ENCODE measurements around the gene SMYD5. TPM values are rescaled to one million over a fixed set of nuclear protein-coding genes. Genes with fewer than 3 reads are reported as not detected.

Gene SMYD5
- total RNA-seq, 1 experiment from 2014 or later, result 54.5 TPM

GRCh38 chr2:73268830-73269685 is 55.0 kb downstream of the SMYD5 start:
- no peak for DNase-seq (ENCODE audit: low spot score)
- no peaks in the 10 kb centered on the region for H3K27me3 ChIP-seq (replicated peaks; ENCODE audit: insufficient read depth, low read depth, low read length, poor library complexity)
- intact Hi-C loops (cut with micrococcal nuclease; ENCODE audit: unreplicated experiment), result no loop called here
- CTCF ChIA-PET, result no interaction called here
- no peaks in the 10 kb centered on the region for H3K9me3 ChIP-seq (ENCODE audit: low read depth, low read length, poor library complexity, severe bottlenecking)
- no peak overlapping the region for H3K27ac ChIP-seq (ENCODE audit: low read depth, low read length, poor library complexity, severe bottlenecking)
- no peaks in the 10 kb centered on the region for H3K4me1 ChIP-seq (ENCODE audit: insufficient read depth, low read length, poor library complexity, severe bottlenecking)
- no TSS peak for BruUV-seq (replicated peaks)
- TF ChIP-seq EZH2 (IDR thresholded peaks at IDR 0.05; ENCODE audit: borderline replicate concordance, low read depth, low read length, poor library complexity, severe bottlenecking) (no peak), CTCF (conservative IDR thresholded peaks at IDR 0.05; ENCODE audit: low read depth, low read length) (no peak)
- POLR2A ChIA-PET (ENCODE audit: low non-redundant PET), result no interaction called here
- no peaks in the 10 kb centered on the region for H3K36me3 ChIP-seq (ENCODE audit: insufficient read depth, low read length, poor library complexity, severe bottlenecking)
- no peak overlapping the region for H3K4me3 ChIP-seq (ENCODE audit: low read depth, low read length, poor library complexity, severe bottlenecking)

DNA sequence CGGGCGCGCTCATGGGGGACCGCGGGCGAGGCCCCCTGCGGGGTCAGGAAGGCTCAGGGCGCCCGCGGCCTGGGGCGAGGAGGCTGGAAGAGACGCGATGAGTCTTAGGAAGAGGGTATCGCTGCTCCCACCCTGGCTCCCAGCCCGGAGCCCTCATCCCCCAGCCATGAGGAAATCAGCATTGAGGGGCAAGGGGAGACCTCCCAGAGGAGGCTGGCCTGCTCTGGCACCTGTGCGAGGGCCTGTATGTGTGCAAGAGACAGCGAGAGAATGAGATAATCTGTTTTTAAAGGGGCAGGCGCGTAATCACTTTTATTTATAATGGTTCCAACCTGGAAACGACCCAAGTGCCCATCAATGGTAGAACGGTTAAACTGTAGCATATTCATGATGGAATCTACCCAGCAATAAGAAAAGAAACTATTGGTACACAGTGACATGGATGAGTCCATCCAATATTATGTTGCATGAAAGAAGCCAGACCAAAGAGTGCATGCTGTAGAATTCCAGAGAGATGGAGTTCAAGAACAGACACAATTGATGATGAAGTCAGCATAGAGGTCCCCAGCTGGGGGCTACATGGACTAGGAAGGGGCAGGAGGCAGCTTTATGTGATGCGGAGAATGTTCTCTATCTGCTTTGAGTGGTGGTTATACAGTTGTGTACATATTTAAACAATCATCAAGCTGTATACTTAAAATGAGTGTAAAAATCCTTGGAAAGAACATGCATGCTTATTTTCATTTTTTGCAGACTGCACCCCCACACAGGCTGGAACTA is 55.8 kb downstream of the SMYD5 start:
- Histone ChIP-seq H3K4me1 (ENCODE audit: insufficient read depth, low read length, poor library complexity, severe bottlenecking) (no peaks in the 10 kb centered on the region), H3K27me3 (replicated peaks; ENCODE audit: insufficient read depth, low read depth, low read length, poor library complexity) (no peaks in the 10 kb centered on the region), H3K27ac (ENCODE audit: low read depth, low read length, poor library complexity, severe bottlenecking) (no peak overlapping the region), H3K4me3 (ENCODE audit: low read depth, low read length, poor library complexity, severe bottlenecking) (no peak overlapping the region), H3K9me3 (ENCODE audit: low read depth, low read length, poor library complexity, severe bottlenecking) (no peaks in the 10 kb centered on the region), H3K36me3 (ENCODE audit: insufficient read depth, low read length, poor library complexity, severe bottlenecking) (no peaks in the 10 kb centered on the region)
- CTCF ChIA-PET, result no interaction called here
- no peak for TF ChIP-seq CTCF (conservative IDR thresholded peaks at IDR 0.05; ENCODE audit: low read depth, low read length)
- no peak for TF ChIP-seq EZH2 (IDR thresholded peaks at IDR 0.05; ENCODE audit: borderline replicate concordance, low read depth, low read length, poor library complexity, severe bottlenecking)
- POLR2A ChIA-PET (ENCODE audit: low non-redundant PET), result no interaction called here
- intact Hi-C loops (cut with micrococcal nuclease; ENCODE audit: unreplicated experiment), result no loop called here
- DNase-seq (ENCODE audit: low spot score), result no peak
- no TSS peak for BruUV-seq (replicated peaks)

DNA sequence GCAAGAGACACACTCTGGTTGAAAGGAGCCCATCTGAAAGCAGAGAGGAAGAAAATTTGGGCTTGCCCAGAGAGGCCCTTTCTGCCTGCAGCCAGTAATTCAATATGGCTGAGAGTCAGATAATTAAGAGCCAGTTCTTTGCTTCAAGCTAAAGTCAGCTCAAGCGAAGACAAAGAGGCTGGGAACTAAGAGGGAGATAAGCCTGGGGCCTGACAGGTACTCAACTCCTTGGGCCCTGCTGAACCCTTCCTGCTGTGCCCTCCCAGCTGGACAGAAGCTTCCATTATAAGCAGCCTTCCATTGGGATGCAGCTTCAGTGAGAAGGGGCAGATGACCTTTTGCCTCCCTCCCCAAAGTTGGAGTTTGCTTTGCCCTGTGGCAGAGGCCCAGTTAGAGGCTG is 58.2 kb downstream of the SMYD5 start:
- H3K27me3 ChIP-seq (replicated peaks; ENCODE audit: insufficient read depth, low read depth, low read length, poor library complexity), result no peaks in the 10 kb centered on the region
- no peaks in the 10 kb centered on the region for H3K4me1 ChIP-seq (ENCODE audit: insufficient read depth, low read length, poor library complexity, severe bottlenecking)
- ChIA-PET POLR2A (ENCODE audit: low non-redundant PET) (no interaction called here), CTCF (no interaction called here)
- BruUV-seq (replicated peaks), result no TSS peak
- no peak overlapping the region for H3K27ac ChIP-seq (ENCODE audit: low read depth, low read length, poor library complexity, severe bottlenecking)
- H3K36me3 ChIP-seq (ENCODE audit: insufficient read depth, low read length, poor library complexity, severe bottlenecking), result no peaks in the 10 kb centered on the region
- H3K4me3 ChIP-seq (ENCODE audit: low read depth, low read length, poor library complexity, severe bottlenecking), result no peak overlapping the region
- DNase-seq (ENCODE audit: low spot score), result no peak
- intact Hi-C loops (cut with micrococcal nuclease; ENCODE audit: unreplicated experiment), result no loop called here
- H3K9me3 ChIP-seq (ENCODE audit: low read depth, low read length, poor library complexity, severe bottlenecking), result no peaks in the 10 kb centered on the region
- TF ChIP-seq EZH2 (IDR thresholded peaks at IDR 0.05; ENCODE audit: borderline replicate concordance, low read depth, low read length, poor library complexity, severe bottlenecking) (no peak), CTCF (conservative IDR thresholded peaks at IDR 0.05; ENCODE audit: low read depth, low read length) (no peak)

Other genes starting within 250 kb of the SMYD5 start
- 23.1 and 23.3 TPM in 2 replicates for gene SFXN5, start 142.5 kb upstream of the SMYD5 start, total RNA-seq (2021)
- gene RAB11FIP5, start 101.3 kb upstream of the SMYD5 start, total RNA-seq (2021), result 12.9 and 13.7 TPM in 2 replicates
- gene NOTO, start 11.7 kb upstream of the SMYD5 start, total RNA-seq (2021), result 0.11 and 0.41 TPM in 2 replicates
- gene PRADC1, start 19.0 kb downstream of the SMYD5 start, total RNA-seq (2021), result 17.7 and 20.0 TPM in 2 replicates
- gene CCT7, start 20.1 kb downstream of the SMYD5 start, total RNA-seq (2021), result 627 and 648 TPM in 2 replicates
- 8.6 and 11.5 TPM in 2 replicates for gene FBXO41, start 70.2 kb downstream of the SMYD5 start, total RNA-seq (2021)
- 1.9 and 2.0 TPM in 2 replicates for gene EGR4, start 79.3 kb downstream of the SMYD5 start, total RNA-seq (2021)
- gene ALMS1, start 171.6 kb downstream of the SMYD5 start, total RNA-seq (2021), result 35.7 and 37.3 TPM in 2 replicates

Measured in A673 (cell line).